Thoracic aorta (tissue), 2 donors: ENCODE measurements around the gene ATG7. TPM values are rescaled to one million over a fixed set of nuclear protein-coding genes. Genes with fewer than 3 reads are reported as not detected.

Experiments
- ATAC-seq: fragments of 150-250 bp; one replicate; pipeline ENCODE4 v1.8.0; 2017; ENCODE audit warnings: low read depth; ENCODE audit not compliant: insufficient number of reproducible peaks, low FRiP score
- DNase-seq: peaks from one replicate; pipeline ENCODE4 v3.0.0-alpha.2; 2020; ENCODE audit warnings: low spot score
- H3K27ac ChIP-seq, 2 donors: fragments of 200-600 bp; sonication (generic); 1 replicate in 1 of 2; 2 replicates in 1 of 2; pipeline ENCODE4 v1.5.1; 2016; ENCODE audit warnings: mild to moderate bottlenecking in 2 of 2, moderate library complexity in 2 of 2
- H3K27me3 ChIP-seq: fragments of 200-600 bp; sonication (generic); replicated peaks from 2 replicates; pipeline ENCODE4 v1.6.0; 2016; ENCODE audit warnings: mild to moderate bottlenecking; ENCODE audit not compliant: insufficient read depth
- H3K36me3 ChIP-seq: fragments of 200-600 bp; sonication (generic); one replicate; pipeline ENCODE4 v1.5.1; 2016
- H3K4me1 ChIP-seq, 2 donors: fragments of 200-600 bp; sonication (generic); 1 replicate in 1 of 2; 2 replicates in 1 of 2; pipeline versions ENCODE4 v1.5.1 to v1.6.0; 2016; ENCODE audit warnings: low read depth in 2 of 2, mild to moderate bottlenecking in 1 of 2; ENCODE audit not compliant: control insufficient read depth in 1 of 2
- H3K4me3 ChIP-seq: fragments of 200-600 bp; sonication (generic); 2 replicates; pipeline ENCODE4 v1.5.1; 2016; ENCODE audit warnings: mild to moderate bottlenecking
- H3K9me3 ChIP-seq: fragments of 200-600 bp; sonication (generic); 2 replicates; pipeline ENCODE4 v1.5.1; 2016
- CTCF ChIP-seq: fragments of 200-600 bp; sonication (generic); IDR thresholded peaks from one replicate; pipeline ENCODE4 v1.5.1; 2019; ENCODE audit warnings: antibody characterized with exemption
- total RNA-seq, 2 donors: library from RNA; depleted of rRNA; stranded (reverse); fragments of >200 nt; gene quantifications; one replicate each; pipeline versions ENCODE4 v1.1.0 to v1.2.3, GENCODE V29; 2016

The ATG7 gene
- total RNA-seq, 2 donors from 2014 or later, result 56.6 to 88.3 TPM

GRCh38 chr3:11238060-11238459, 34.1 kb upstream of the ATG7 start:
- no peak overlapping the region for H3K27ac ChIP-seq
- H3K9me3 ChIP-seq, result no peaks in the 10 kb centered on the region
- no peak for TF ChIP-seq CTCF
- ATAC-seq (no peak), DNase-seq (no peak)
- no peak overlapping the region for H3K4me3 ChIP-seq
- no peaks in the 10 kb centered on the region for H3K27me3 ChIP-seq
- H3K36me3 ChIP-seq, result peaks cover 3% of the 10 kb centered on the region
- H3K4me1 ChIP-seq, result peaks cover 0 to 5% of the 10 kb centered on the region in 2 donors

GRCh38 chr3:11238880-11239279, 33.3 kb upstream of the ATG7 start:
- no peak for DNase-seq
- TF ChIP-seq CTCF, result no peak
- Histone ChIP-seq H3K4me3 (no peak overlapping the region), H3K4me1 (peaks cover 0 to 5% of the 10 kb centered on the region in 2 donors), H3K9me3 (no peaks in the 10 kb centered on the region), H3K27me3 (no peaks in the 10 kb centered on the region), H3K27ac (no peak overlapping the region), H3K36me3 (peaks cover 3% of the 10 kb centered on the region)
- ATAC-seq, result no peak

GRCh38 chr3:11239796-11240195, 32.4 kb upstream of the ATG7 start:
- peaks cover 3% of the 10 kb centered on the region for H3K36me3 ChIP-seq
- TF ChIP-seq CTCF, result no peak
- H3K9me3 ChIP-seq, result no peaks in the 10 kb centered on the region
- H3K27ac ChIP-seq, result no peak overlapping the region
- peaks cover 0 to 5% of the 10 kb centered on the region in 2 donors for H3K4me1 ChIP-seq
- H3K27me3 ChIP-seq, result no peaks in the 10 kb centered on the region
- ATAC-seq (no peak), DNase-seq (no peak)
- H3K4me3 ChIP-seq, result no peak overlapping the region

GRCh38 chr3:11240496-11240895, 31.7 kb upstream of the ATG7 start:
- no peak for TF ChIP-seq CTCF
- no peaks in the 10 kb centered on the region for H3K36me3 ChIP-seq
- H3K27me3 ChIP-seq, result no peaks in the 10 kb centered on the region
- H3K27ac ChIP-seq, result no peak overlapping the region
- H3K4me3 ChIP-seq, result no peak overlapping the region
- ATAC-seq (no peak), DNase-seq (no peak)
- no peaks in the 10 kb centered on the region for H3K9me3 ChIP-seq
- peaks cover 0 to 5% of the 10 kb centered on the region in 2 donors for H3K4me1 ChIP-seq

GRCh38 chr3:11244121-11244677, 28.0 kb upstream of the ATG7 start:
- no peak for TF ChIP-seq CTCF
- ATAC-seq, result no peak
- no peaks in the 10 kb centered on the region for H3K9me3 ChIP-seq

More at GRCh38 chr3:11244121-11244677, 28.0 kb upstream of the ATG7 start:
- Histone ChIP-seq H3K36me3 (no peaks in the 10 kb centered on the region), H3K4me1 (peaks cover 0 to 10% of the 10 kb centered on the region in 2 donors), H3K27ac (no peak overlapping the region), H3K4me3 (no peak overlapping the region), H3K27me3 (no peaks in the 10 kb centered on the region)
- no peak for DNase-seq
